ENCODE data around the gene COL15A1.

The COL15A1 gene

DNA sequence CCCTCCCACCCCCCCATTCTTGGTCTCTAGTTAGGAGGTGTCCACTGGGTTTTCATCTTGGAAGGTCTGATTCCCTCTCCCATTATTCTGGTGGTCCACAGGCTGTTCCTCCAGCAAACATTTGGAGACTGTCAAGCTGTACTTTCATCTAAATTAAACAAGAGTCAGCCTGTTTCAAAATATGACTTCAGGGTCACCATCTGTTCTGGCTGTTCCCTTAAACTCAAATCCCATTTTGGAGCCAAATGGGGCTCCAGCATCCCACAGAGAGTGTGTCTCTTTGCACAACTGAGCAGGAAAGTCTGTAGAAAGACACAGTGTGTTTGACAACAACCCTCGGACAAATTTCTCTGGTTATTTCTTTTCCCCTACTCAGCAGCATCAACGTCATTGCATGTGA lies 20.5 kb downstream of the COL15A1 start:
- H3K9me3 Mint-ChIP-seq, result no peaks in the 10 kb centered on the region
- DNase-seq, result no peak
- H3K27me3 Mint-ChIP-seq, result peaks cover 41% of the 10 kb centered on the region
- CTCF ChIA-PET, result interaction anchor here (0.8 to 1.0 kb wide), 2 partner anchors 11 to 221 kb away, joined by 3 read pairs; no protein-coding TSS in a partner anchor
- no peaks in the 10 kb centered on the region for H3K4me1 Mint-ChIP-seq
- no peak overlapping the region for H3K27ac Mint-ChIP-seq
- no peaks in the 10 kb centered on the region for H3K36me3 Mint-ChIP-seq
- no peak overlapping the region for H3K4me3 Mint-ChIP-seq

DNA sequence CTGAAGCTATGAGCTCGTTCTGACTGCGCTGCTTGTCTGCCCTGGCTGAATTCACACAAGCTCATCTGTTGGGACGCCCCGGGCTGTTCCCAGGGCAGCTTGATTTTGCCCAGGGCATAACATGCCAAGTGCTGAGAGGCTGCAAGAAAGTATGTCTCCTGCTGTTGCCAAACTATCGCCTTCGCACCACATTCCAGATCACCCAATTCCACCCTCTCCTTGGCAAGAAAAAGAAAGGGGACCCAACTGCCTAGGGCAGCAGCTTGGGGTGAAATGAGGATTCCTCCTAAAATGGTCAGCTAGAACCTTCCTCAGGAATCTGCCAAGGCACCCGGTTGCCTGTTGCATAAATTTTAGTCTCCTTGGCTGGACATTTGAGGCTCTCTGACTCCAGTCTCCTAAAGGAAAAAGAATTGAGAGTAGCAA lies 21.2 kb downstream of the COL15A1 start:
- no peaks in the 10 kb centered on the region for H3K9me3 Mint-ChIP-seq
- no peaks in the 10 kb centered on the region for H3K4me1 Mint-ChIP-seq
- no peak for DNase-seq
- no peak overlapping the region for H3K27ac Mint-ChIP-seq
- CTCF ChIA-PET, result interaction anchor here (0.8 to 2.6 kb wide), 2 partner anchors 10 to 117 kb away, joined by 3 to 14 read pairs; no protein-coding TSS in a partner anchor
- peaks cover 35% of the 10 kb centered on the region for H3K27me3 Mint-ChIP-seq
- H3K4me3 Mint-ChIP-seq, result no peak overlapping the region
- H3K36me3 Mint-ChIP-seq, result no peaks in the 10 kb centered on the region

- no peaks in the 10 kb centered on the region for H3K4me1 Mint-ChIP-seq
- no peaks in the 10 kb centered on the region for H3K9me3 Mint-ChIP-seq
- H3K36me3 Mint-ChIP-seq, result no peaks in the 10 kb centered on the region
- peaks cover 31% of the 10 kb centered on the region for H3K27me3 Mint-ChIP-seq
- CTCF ChIA-PET, result interaction anchor here (2.6 kb wide), 1 partner anchor 119 kb away, joined by 14 read pairs; no protein-coding TSS in a partner anchor
- H3K4me3 Mint-ChIP-seq, result no peak overlapping the region
- no peak for DNase-seq
- H3K27ac Mint-ChIP-seq, result no peak overlapping the region
Measured at GRCh38 chr9:98966676-98967075, 23.0 kb downstream of the COL15A1 start.

- CTCF ChIA-PET, result interaction anchor here (2.6 kb wide), 1 partner anchor 119 kb away, joined by 14 read pairs; no protein-coding TSS in a partner anchor
- no peaks in the 10 kb centered on the region for H3K36me3 Mint-ChIP-seq
- H3K27me3 Mint-ChIP-seq, result peaks cover 27% of the 10 kb centered on the region
Measured at GRCh38 chr9:98967257-98967656, 23.6 kb downstream of the COL15A1 start.

GRCh38 chr9:98967680-98968079 lies 24.0 kb downstream of the COL15A1 start:
- CTCF ChIA-PET, result no interaction called here
- Mint-ChIP-seq H3K4me1 (no peaks in the 10 kb centered on the region), H3K36me3 (no peaks in the 10 kb centered on the region), H3K27ac (no peak overlapping the region), H3K4me3 (no peak overlapping the region), H3K9me3 (no peaks in the 10 kb centered on the region), H3K27me3 (peaks cover 29% of the 10 kb centered on the region)
- no peak for DNase-seq

More at GRCh38 chr9:98967257-98967656, 23.6 kb downstream of the COL15A1 start:
- Mint-ChIP-seq H3K27ac (no peak overlapping the region), H3K9me3 (no peaks in the 10 kb centered on the region), H3K4me1 (no peaks in the 10 kb centered on the region), H3K4me3 (no peak overlapping the region)
- DNase-seq, result no peak

GRCh38 chr9:98968601-98969337 lies 25.1 kb downstream of the COL15A1 start:
- no peak overlapping the region for H3K4me3 Mint-ChIP-seq
- peaks cover 32% of the 10 kb centered on the region for H3K27me3 Mint-ChIP-seq
- H3K27ac Mint-ChIP-seq, result no peak overlapping the region
- H3K4me1 Mint-ChIP-seq, result no peaks in the 10 kb centered on the region
- CTCF ChIA-PET, result no interaction called here
- no peaks in the 10 kb centered on the region for H3K9me3 Mint-ChIP-seq
- H3K36me3 Mint-ChIP-seq, result no peaks in the 10 kb centered on the region
- no peak for DNase-seq

DNA sequence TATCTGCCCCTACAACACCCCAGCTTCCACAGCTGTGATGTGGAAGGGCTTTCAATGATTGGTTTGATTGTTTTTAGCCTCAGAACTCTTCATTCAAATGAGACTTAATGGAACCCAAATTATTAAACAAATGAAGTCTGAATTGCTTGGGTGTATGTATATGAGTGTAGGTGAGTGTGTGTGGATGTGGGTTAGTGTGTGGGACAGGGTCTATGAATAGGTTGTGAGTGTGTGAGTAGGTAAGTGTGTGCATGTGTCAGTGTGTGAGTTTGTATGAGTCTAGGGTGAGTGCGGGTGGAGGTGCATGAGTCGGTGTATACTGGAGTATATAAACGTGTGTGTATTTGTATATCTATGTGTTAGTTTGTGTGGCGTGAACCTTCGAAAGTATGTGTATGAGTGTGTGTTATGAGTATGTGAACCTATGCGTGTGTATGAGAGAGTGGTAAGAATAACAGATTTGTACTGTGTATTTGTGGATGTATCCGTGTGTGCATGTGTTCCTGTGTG lies 26.9 kb downstream of the COL15A1 start:
- H3K9me3 Mint-ChIP-seq, result no peaks in the 10 kb centered on the region
- peaks cover 33% of the 10 kb centered on the region for H3K27me3 Mint-ChIP-seq
- CTCF ChIA-PET, result interaction anchor here (0.6 kb wide), 1 partner anchor 1249 kb away, joined by 3 read pairs; no protein-coding TSS in a partner anchor
- H3K4me3 Mint-ChIP-seq, result no peak overlapping the region
- no peaks in the 10 kb centered on the region for H3K36me3 Mint-ChIP-seq
- H3K4me1 Mint-ChIP-seq, result peaks cover 5% of the 10 kb centered on the region
- H3K27ac Mint-ChIP-seq, result no peak overlapping the region
- no peak for DNase-seq

DNA sequence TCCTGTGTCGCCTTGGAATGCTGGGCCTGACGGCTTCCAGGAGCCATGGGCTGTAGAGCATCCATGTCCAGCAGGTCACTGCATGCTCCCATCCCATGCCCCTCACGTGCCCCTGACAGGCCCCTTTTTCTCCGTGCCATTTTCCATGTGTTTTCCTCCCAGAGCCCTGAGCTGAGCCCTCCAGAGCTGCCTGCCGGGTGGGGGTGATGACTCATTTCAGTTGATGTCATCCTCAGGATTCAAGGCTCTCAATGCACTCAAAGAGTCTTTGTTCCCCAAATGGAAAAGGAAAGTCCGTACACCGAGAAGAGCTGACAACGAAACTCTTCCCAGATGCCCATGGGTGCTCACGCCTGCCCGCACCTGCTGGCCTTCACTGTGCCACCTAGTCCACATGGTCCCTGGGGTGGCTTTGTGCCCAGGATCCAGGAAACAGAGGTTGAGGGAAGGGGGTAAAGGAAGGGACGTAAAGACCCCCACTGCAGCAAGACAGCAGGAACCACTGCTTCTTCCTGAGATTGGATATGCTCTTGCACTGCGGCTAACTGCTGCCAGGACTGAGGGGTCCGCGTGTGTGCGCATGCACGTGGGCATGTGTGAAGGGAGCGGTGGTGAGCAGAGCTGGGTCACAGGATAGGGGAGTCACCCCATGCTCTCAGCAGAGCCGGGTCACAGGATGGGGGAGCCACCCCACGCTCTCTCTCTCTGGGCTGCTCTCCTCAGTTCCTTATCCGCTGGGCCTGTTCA lies 27.6 kb downstream of the COL15A1 start:
- no peak for DNase-seq
- H3K4me1 Mint-ChIP-seq, result peaks cover 5% of the 10 kb centered on the region
- H3K9me3 Mint-ChIP-seq, result no peaks in the 10 kb centered on the region
- no peak overlapping the region for H3K4me3 Mint-ChIP-seq
- peaks cover 40% of the 10 kb centered on the region for H3K27me3 Mint-ChIP-seq
- H3K27ac Mint-ChIP-seq, result no peak overlapping the region
- CTCF ChIA-PET, result no interaction called here
- no peaks in the 10 kb centered on the region for H3K36me3 Mint-ChIP-seq

DNA sequence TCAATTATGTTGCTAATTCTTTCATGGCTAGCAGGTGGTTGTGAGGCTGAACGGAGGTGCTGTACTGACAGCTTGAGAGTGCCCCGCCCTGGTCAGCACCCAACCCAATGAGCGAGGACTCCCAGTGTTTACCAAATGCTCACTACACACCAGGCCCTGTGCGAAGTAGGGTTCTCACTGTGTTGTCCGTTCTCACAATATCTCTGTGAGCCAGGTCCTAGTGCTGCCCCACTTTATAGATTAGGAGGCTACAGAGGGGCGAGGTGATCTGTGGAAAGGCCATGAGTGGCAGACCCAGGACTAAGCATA lies 28.2 kb downstream of the COL15A1 start:
- no peak for DNase-seq
- CTCF ChIA-PET, result no interaction called here
- Mint-ChIP-seq H3K36me3 (no peaks in the 10 kb centered on the region), H3K27me3 (peaks cover 44% of the 10 kb centered on the region), H3K27ac (no peak overlapping the region), H3K4me1 (peaks cover 5% of the 10 kb centered on the region), H3K4me3 (no peak overlapping the region), H3K9me3 (no peaks in the 10 kb centered on the region)

GRCh38 chr9:98972716-98973115 lies 29.0 kb downstream of the COL15A1 start:
- H3K36me3 Mint-ChIP-seq, result no peaks in the 10 kb centered on the region
- CTCF ChIA-PET, result interaction anchor here (0.6 to 1.0 kb wide), 3 partner anchors 125 to 188 kb away, joined by 3 read pairs; no protein-coding TSS in a partner anchor
- no peak overlapping the region for H3K27ac Mint-ChIP-seq
- H3K27me3 Mint-ChIP-seq, result peaks cover 51% of the 10 kb centered on the region
- H3K9me3 Mint-ChIP-seq, result no peaks in the 10 kb centered on the region
- peaks cover 5% of the 10 kb centered on the region for H3K4me1 Mint-ChIP-seq
- no peak for DNase-seq
- no peak overlapping the region for H3K4me3 Mint-ChIP-seq

DNA sequence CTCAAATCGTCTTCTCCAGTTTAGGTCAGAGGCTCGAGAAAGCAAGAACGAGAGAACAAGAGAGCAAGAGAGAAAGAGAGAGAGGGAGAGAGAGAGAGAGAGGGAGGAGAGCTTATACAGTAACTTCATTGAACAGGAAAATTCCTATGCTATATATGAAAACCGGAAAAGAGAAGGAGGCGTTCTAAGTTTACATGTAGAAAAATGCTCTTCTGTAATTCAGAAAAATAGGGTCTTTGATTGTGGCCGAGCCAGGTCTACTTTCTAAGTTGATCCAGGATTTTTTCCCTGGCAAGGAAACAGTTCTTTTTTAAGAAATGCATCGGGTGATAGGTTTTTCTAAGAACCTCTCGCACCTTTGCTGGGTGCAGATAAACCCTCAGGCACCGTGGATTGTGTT lies 29.5 kb downstream of the COL15A1 start:
- peaks cover 7% of the 10 kb centered on the region for H3K4me1 Mint-ChIP-seq
- CTCF ChIA-PET, result interaction anchor here (0.6 to 1.0 kb wide), 3 partner anchors 126 to 187 kb away, joined by 3 read pairs; no protein-coding TSS in a partner anchor
- H3K9me3 Mint-ChIP-seq, result no peaks in the 10 kb centered on the region
- H3K27me3 Mint-ChIP-seq, result peaks cover 56% of the 10 kb centered on the region
- no peak overlapping the region for H3K4me3 Mint-ChIP-seq
- no peak overlapping the region for H3K27ac Mint-ChIP-seq
- no peaks in the 10 kb centered on the region for H3K36me3 Mint-ChIP-seq
- no peak for DNase-seq

DNA sequence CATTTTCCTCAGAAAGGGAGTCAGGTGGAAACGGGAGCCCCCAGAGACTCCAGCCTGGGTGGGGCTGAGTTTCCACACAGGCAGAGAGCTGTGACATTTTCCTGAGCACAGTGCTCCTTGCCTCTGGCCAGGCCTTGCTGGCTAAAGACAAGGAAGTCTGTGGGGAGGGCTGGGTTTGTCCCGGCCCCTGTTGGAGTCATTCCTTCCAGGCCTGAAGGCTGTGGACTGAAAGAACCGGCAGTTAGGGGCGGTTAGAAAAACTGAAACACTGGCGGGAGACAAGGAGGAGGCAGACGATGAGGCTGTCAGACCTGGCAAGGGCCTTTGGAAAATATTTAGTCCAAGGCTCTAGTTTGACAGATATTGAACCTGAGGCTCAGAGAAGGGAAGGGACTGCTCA lies 29.9 kb downstream of the COL15A1 start:
- DNase-seq, result no peak
- Mint-ChIP-seq H3K9me3 (no peaks in the 10 kb centered on the region), H3K4me3 (no peak overlapping the region), H3K4me1 (peaks cover 11% of the 10 kb centered on the region), H3K27me3 (peaks cover 60% of the 10 kb centered on the region), H3K27ac (no peak overlapping the region), H3K36me3 (no peaks in the 10 kb centered on the region)
- CTCF ChIA-PET, result interaction anchor here (0.9 to 5.5 kb wide), 4 partner anchors 24 to 167 kb away, joined by 3 to 45 read pairs (median 17); no protein-coding TSS in a partner anchor

- H3K36me3 Mint-ChIP-seq, result no peaks in the 10 kb centered on the region
- peaks cover 13% of the 10 kb centered on the region for H3K4me1 Mint-ChIP-seq
- no peak overlapping the region for H3K4me3 Mint-ChIP-seq
- peaks cover 60% of the 10 kb centered on the region for H3K27me3 Mint-ChIP-seq
- DNase-seq, result no peak
- H3K9me3 Mint-ChIP-seq, result no peaks in the 10 kb centered on the region
- no peak overlapping the region for H3K27ac Mint-ChIP-seq
- CTCF ChIA-PET, result interaction anchor here (2.9 to 5.5 kb wide), 4 partner anchors 24 to 176 kb away, joined by 13 to 45 read pairs (median 24); no protein-coding TSS in a partner anchor
Measured at GRCh38 chr9:98974106-98974505, 30.4 kb downstream of the COL15A1 start.

DNA sequence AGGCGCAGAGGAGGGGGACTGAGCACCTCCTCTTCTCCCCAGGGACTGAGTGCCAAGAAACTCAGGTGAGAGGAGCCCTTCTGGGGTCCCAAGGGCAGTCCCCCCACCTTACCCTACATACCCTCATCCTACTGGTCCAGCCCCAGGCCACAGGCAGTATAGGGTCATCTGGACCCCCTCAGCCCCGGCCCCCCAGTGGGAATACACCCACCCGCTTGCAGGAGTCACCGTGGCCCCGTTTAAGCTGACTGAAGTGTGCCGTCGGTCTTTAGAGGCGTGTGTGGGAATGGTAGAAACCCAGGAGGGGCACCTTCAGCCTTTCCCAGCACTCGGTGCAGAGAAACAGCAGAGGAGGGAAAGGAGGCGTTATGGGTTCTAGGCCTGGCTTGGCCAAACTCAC lies 30.8 kb downstream of the COL15A1 start:
- Mint-ChIP-seq H3K27ac (no peak overlapping the region), H3K36me3 (no peaks in the 10 kb centered on the region), H3K4me3 (no peak overlapping the region), H3K9me3 (no peaks in the 10 kb centered on the region), H3K4me1 (peaks cover 13% of the 10 kb centered on the region), H3K27me3 (peaks cover 60% of the 10 kb centered on the region)
- CTCF ChIA-PET, result interaction anchor here (0.9 to 5.5 kb wide), 9 partner anchors 10 to 176 kb away, joined by 3 to 45 read pairs (median 6); no protein-coding TSS in a partner anchor
- no peak for DNase-seq
